NCI-H2196 treated with DMSO at 0.1 percent for 48 hours (cell line): ENCODE data around the gene RMI1.
"Not testable (repeated sequence)": the region's sequence is repeated elsewhere in the genome, so short reads cannot be mapped to it uniquely, and the experiment has no call there.

Experiments used
- DNase-seq: peaks from one replicate; lab custom pipeline; 2025; ENCODE audit not compliant: unreplicated experiment; lab: John Stamatoyannopoulos, UW

RMI1 gene

DNA sequence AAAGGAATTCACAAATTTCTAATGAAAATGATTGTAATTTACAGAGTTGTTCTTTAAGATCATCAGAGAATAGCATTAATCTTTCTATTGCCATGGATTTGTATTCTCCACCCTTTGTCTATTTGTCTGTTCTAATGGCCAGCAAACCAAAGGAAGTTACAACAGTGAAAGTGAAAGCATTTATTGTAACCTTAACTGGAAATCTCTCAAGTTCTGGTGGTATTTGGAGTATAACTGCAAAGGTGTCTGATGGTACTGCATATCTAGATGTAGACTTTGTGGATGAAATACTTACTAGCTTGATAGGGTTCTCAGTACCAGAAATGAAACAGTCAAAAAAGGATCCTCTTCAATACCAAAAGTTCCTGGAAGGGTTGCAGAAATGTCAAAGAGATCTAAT is 21.7 kb downstream of the RMI1 start:
- DNase-seq = no peak

DNA sequence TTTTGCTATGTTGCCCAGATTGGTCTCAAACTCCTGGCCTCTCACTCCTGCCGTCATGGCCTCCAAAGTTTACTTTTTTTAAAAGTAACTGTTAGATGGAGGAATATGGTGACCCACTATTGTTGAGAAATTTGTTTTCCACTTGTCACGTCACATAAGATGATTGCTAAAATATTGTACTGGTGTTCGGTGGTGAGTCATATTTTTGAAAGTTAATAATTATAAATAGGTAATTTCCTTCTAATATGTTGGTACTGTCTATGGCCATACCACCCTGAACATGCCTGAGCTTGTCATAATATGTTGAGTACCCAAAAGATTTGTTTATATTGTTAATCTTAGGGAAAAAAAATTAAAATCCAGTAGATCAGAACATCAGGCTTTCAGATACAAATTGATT is 22.6 kb downstream of the RMI1 start:
- no peak for DNase-seq

DNA sequence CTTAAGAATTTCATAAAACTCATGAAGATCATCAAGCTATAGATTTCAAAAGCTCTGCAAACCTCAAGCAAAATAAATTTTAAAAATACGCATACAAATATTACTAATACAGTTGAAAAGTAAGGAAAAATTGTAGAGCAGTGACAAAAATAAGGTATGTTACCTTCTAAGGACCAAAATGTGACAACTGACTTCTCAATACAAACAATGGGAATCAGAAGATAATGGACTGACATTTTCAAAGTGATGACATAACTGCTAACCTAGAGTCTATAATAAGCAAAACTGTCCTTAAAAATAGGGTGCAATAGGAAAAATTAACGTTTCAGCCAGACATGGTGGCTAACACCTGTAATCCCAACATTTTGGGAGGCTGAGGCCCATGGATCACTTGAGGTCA is 27.1 kb downstream of the RMI1 start:
- DNase-seq = no peak

DNA sequence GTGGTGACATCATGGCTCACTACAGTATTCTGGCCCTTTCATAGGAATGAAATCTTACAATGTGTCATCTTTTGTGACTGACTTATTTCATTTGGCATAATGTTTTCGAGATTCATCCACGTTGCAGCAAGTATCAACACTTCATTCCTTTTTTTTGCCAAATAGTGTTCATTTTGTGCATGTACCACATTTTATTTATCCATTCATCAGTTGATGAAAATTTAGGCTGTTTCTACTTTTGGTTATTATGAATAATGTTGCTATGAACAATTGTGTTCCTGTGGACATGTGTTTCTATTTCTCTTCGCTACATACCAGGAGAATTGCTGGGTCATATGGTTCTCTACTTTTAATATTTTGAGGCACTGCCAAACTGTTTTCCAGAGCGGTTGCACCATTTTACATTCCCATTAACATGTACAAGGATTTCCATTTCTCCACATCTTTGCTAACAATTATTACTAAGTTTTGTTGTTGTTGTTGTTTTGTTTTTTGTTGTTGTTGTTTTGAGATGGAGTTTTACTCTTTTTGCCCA is 43.5 kb downstream of the RMI1 start:
- no peak for DNase-seq

DNA sequence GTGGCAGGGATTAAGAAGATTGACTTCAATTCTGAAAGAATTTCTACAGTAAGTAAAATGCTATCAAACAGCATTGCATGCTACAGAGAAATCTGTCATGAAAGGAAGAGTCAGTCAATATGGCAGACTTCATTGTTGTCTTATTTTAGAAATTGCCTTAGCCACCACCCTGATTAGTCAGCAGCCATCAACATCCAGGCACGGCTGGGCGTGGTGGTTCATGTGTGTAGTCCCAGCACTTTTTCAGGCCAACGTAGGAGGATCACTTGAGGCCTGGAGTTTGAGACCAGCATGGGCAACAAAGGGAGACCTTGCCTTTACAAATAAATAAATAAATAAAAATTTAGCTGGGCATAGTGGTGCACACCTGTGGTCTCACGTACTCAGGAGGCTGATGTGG is 46.6 kb downstream of the RMI1 start:
- DNase-seq = no peak

DNA sequence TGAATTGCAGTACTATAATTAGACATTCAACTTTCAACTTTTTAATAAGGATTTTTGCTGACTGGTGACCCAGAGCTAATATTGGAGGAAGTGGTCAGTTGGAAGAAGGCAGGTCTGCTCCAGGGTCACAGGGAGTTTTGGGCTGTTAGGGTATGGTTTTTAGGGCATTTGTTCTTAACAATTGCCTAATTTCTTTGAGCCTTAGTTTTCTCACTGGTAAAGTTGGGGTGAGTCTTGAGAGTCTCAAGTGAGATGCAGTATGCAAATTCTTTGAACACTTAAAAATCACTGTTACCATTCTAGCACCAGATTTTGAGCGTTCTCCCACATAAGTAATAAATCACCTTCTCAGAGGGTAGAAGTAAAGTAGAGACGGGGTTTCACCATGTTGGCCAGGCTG is 50.9 kb downstream of the RMI1 start:
- DNase-seq = no peak

DNA sequence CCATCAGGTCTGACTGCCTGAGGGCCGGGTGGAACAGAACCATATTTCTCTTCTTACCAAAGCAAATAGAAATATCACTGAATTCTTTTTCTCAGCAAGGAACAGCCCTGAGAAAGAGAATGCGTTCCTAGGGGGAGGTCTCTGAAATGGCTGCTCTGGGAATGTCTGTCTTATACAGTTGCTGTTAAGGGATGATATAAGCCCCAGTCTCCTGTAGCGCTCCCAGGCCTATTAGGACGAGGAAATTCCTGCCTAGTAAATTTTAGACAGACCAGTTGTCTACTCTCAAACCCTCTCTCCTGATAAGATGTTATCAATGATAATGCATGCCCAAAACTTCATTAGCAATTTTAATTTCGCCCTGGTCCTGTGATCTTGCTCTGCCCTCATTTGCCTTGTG is 61.3 kb downstream of the RMI1 start:
- DNase-seq = not testable (repeated sequence)

DNA sequence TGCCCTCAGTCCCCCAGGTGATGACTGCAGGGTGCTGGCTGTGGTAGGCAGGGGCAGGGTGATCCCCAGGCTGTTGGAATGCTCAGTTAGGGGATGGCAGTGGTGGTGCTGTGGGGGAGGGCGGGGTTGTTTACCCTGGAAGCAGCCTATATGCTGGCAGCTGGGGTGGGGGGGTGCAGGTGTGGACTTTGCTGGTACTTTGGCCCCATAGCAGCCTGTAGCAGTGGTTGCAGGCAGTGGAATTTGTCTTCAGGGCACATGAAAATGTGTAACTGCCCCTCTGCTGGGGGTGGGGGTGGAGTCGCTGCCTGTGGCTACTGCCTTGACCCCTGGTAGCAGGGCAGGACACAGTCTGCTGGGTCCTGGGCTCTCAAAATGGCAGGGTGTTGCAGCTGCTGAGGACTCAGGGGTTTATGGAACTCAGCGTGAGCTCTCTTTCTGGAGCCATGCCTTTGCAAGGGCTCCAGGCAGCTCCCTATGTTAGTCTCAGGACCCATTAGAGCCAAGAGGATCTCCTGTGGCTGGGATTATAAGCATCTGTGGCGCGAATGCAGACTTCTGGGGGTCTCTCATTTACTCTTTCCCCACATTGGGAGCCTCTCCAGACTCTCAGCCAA is 65.0 kb downstream of the RMI1 start:
- DNase-seq = no peak
